GM12878 (cell line): ENCODE data around the gene AGPAT2.

ENCODE experiments used
- ATF3 ChIP-seq: IDR thresholded peaks from 2 replicates; pipeline ENCODE4 v1.6.1; 2011; ENCODE audit warnings: low read depth, mild to moderate bottlenecking, low read length, moderate library complexity, borderline replicate concordance; ENCODE audit errors: extremely low read depth
- E4F1 ChIP-seq: fragments of 450-650 bp; IDR thresholded peaks from 2 replicates; pipeline ENCODE4 v1.6.1; 2018; ENCODE audit warnings: borderline replicate concordance, mild to moderate bottlenecking; ENCODE audit not compliant: partially characterized antibody
- FOXM1 ChIP-seq: IDR thresholded peaks from 2 replicates; pipeline ENCODE4 v1.6.1; 2012; ENCODE audit warnings: low read depth, mild to moderate bottlenecking, inconsistent platforms, low read length, moderate library complexity
- HDGF ChIP-seq: fragments of 450-650 bp; IDR thresholded peaks from 2 replicates; pipeline ENCODE4 v1.6.1; 2016; ENCODE audit warnings: antibody characterized with exemption
- POLR2A ChIP-seq: IDR thresholded peaks from 2 replicates; pipeline ENCODE4 v1.6.1; 2011; ENCODE audit warnings: low read depth, mild to moderate bottlenecking, low read length
- POU2F2 ChIP-seq: IDR thresholded peaks from 3 replicates; pipeline ENCODE4 v1.6.1; 2011; ENCODE audit warnings: low read depth, mild to moderate bottlenecking, low read length, borderline replicate concordance
- TBL1XR1 ChIP-seq: IDR thresholded peaks from 2 replicates; pipeline ENCODE4 v1.6.1; 2012; ENCODE audit warnings: low read depth, low read length, improper control_type of control experiment
- TCF7 ChIP-seq: IDR thresholded peaks from 2 replicates; pipeline ENCODE4 v1.6.1; 2014; ENCODE audit warnings: antibody characterized with exemption, borderline replicate concordance
- USF2 ChIP-seq: IDR thresholded peaks from 2 replicates; pipeline ENCODE4 v1.6.1; 2011; ENCODE audit warnings: low read depth, low read length, improper control_type of control experiment, borderline replicate concordance
- TF ChIP-seq, protein P1 (sequence below), 3 experiments: IDR thresholded peaks in 2 of 3; conservative IDR thresholded peaks in 1 of 3; 2 replicates each; pipeline ENCODE4 v1.5.1; 2011; ENCODE audit warnings: low read depth in 3 of 3, low read length in 3 of 3, mild to moderate bottlenecking in 3 of 3, control low read depth in 2 of 3, moderate library complexity in 2 of 3, inconsistent platforms in 1 of 3, mixed read lengths in 1 of 3; ENCODE audit not compliant: control insufficient read depth in 2 of 3, insufficient read depth in 1 of 3; ENCODE audit errors: extremely low read depth in 1 of 3
- TF ChIP-seq, protein P2 (sequence below): fragments of 450-650 bp; IDR thresholded peaks from 2 replicates; pipeline ENCODE4 v1.6.1; 2017; ENCODE audit warnings: antibody characterized with exemption, mild to moderate bottlenecking, moderate library complexity
- TF ChIP-seq, protein P3 (sequence below): fragments of 450-650 bp; IDR thresholded peaks from 2 replicates; pipeline ENCODE4 v1.6.1; 2017; ENCODE audit warnings: mild to moderate bottlenecking

- TF ChIP-seq E4F1 (no peak), USF2 (no peak), TCF7 (no peak), POU2F2 (no peak), POLR2A (no peak), FOXM1 (no peak), HDGF (no peak), TBL1XR1 (no peak), ATF3 (no peak)
- TF ChIP-seq, protein P1, sequence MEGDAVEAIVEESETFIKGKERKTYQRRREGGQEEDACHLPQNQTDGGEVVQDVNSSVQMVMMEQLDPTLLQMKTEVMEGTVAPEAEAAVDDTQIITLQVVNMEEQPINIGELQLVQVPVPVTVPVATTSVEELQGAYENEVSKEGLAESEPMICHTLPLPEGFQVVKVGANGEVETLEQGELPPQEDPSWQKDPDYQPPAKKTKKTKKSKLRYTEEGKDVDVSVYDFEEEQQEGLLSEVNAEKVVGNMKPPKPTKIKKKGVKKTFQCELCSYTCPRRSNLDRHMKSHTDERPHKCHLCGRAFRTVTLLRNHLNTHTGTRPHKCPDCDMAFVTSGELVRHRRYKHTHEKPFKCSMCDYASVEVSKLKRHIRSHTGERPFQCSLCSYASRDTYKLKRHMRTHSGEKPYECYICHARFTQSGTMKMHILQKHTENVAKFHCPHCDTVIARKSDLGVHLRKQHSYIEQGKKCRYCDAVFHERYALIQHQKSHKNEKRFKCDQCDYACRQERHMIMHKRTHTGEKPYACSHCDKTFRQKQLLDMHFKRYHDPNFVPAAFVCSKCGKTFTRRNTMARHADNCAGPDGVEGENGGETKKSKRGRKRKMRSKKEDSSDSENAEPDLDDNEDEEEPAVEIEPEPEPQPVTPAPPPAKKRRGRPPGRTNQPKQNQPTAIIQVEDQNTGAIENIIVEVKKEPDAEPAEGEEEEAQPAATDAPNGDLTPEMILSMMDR (IDR thresholded peaks at IDR 0.05 in 2 of 3, conservative IDR thresholded peaks at IDR 0.05 in 1 of 3; ENCODE audit: control insufficient read depth in 2 of 3, extremely low read depth in 1 of 3, insufficient read depth in 1 of 3, low read depth in 3 of 3, low read length in 3 of 3), result no peak
- TF ChIP-seq, protein P2, sequence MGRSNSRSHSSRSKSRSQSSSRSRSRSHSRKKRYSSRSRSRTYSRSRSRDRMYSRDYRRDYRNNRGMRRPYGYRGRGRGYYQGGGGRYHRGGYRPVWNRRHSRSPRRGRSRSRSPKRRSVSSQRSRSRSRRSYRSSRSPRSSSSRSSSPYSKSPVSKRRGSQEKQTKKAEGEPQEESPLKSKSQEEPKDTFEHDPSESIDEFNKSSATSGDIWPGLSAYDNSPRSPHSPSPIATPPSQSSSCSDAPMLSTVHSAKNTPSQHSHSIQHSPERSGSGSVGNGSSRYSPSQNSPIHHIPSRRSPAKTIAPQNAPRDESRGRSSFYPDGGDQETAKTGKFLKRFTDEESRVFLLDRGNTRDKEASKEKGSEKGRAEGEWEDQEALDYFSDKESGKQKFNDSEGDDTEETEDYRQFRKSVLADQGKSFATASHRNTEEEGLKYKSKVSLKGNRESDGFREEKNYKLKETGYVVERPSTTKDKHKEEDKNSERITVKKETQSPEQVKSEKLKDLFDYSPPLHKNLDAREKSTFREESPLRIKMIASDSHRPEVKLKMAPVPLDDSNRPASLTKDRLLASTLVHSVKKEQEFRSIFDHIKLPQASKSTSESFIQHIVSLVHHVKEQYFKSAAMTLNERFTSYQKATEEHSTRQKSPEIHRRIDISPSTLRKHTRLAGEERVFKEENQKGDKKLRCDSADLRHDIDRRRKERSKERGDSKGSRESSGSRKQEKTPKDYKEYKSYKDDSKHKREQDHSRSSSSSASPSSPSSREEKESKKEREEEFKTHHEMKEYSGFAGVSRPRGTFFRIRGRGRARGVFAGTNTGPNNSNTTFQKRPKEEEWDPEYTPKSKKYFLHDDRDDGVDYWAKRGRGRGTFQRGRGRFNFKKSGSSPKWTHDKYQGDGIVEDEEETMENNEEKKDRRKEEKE, result no peak
- TF ChIP-seq, protein P3, sequence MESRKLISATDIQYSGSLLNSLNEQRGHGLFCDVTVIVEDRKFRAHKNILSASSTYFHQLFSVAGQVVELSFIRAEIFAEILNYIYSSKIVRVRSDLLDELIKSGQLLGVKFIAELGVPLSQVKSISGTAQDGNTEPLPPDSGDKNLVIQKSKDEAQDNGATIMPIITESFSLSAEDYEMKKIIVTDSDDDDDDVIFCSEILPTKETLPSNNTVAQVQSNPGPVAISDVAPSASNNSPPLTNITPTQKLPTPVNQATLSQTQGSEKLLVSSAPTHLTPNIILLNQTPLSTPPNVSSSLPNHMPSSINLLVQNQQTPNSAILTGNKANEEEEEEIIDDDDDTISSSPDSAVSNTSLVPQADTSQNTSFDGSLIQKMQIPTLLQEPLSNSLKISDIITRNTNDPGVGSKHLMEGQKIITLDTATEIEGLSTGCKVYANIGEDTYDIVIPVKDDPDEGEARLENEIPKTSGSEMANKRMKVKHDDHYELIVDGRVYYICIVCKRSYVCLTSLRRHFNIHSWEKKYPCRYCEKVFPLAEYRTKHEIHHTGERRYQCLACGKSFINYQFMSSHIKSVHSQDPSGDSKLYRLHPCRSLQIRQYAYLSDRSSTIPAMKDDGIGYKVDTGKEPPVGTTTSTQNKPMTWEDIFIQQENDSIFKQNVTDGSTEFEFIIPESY, result no peak
These were observed 24.3 kb downstream of the AGPAT2 start, which contains the start of gene EGFL7 for GRCh38 chr9:136662656-136663581.
